G401 (cell line): Measurements from ENCODE around the gene TYW5. TPM values are rescaled to one million over a fixed set of nuclear protein-coding genes. Genes with fewer than 3 reads are reported as not detected.
"Not testable (repeated sequence)": the region's sequence is repeated elsewhere in the genome, so short reads cannot be mapped to it uniquely, and the experiment has no call there.

Source experiments
- DNase-seq: peaks from one replicate; pipeline ENCODE4 v3.0.0-alpha.2; 2015; ENCODE audit warnings: low spot score
- in situ Hi-C: cut with HindIII; loops from 2 replicates; pipeline ENCODE4 v1.10.0; 2016; ENCODE audit warnings: low sequenced_read_pairs, mixed read lengths
- total RNA-seq: library from RNA; depleted of rRNA; stranded (reverse); fragments of >200 nt; shearing (Covaris generic); gene quantifications from 2 replicates; pipeline ENCODE4 v1.2.3, GENCODE V29; 2014

Gene TYW5
- total RNA-seq, 1 experiment from 2014 or later: 7.4 TPM

- DNase-seq: no peak
- in situ Hi-C loops: no loop called here
These were observed 26.0 kb downstream of the TYW5 start for GRCh38 chr2:199929262-199929661.

- in situ Hi-C loops: no loop called here
- DNase-seq: no peak
These were observed 26.7 kb downstream of the TYW5 start for GRCh38 chr2:199928626-199929025.

- in situ Hi-C loops: no loop called here
- no peak for DNase-seq
These were observed 27.1 kb downstream of the TYW5 start for GRCh38 chr2:199928226-199928625.

- DNase-seq: no peak
- in situ Hi-C loops: no loop called here
These were observed 28.5 kb downstream of the TYW5 start for GRCh38 chr2:199926806-199927205.

- no peak for DNase-seq
- in situ Hi-C loops: no loop called here
These were observed 31.4 kb downstream of the TYW5 start for GRCh38 chr2:199923924-199924323.

- in situ Hi-C loops: no loop called here
- DNase-seq: no peak
These were observed 32.4 kb downstream of the TYW5 start for GRCh38 chr2:199922856-199923255.

GRCh38 chr2:199916980-199917379, 38.3 kb downstream of the TYW5 start:
- DNase-seq: no peak
- in situ Hi-C loops: no loop called here

GRCh38 chr2:199914372-199914958, 40.8 kb downstream of the TYW5 start:
- DNase-seq: no peak
- in situ Hi-C loops: no loop called here

GRCh38 chr2:199912553-199913114, 42.7 kb downstream of the TYW5 start:
- not testable (repeated sequence) for DNase-seq

GRCh38 chr2:199911877-199912161, 43.5 kb downstream of the TYW5 start:
- in situ Hi-C loops: no loop called here
- DNase-seq: no peak

More at GRCh38 chr2:199912553-199913114, 42.7 kb downstream of the TYW5 start:
- in situ Hi-C loops: not testable (repeated sequence)

- peak; percentile 98 for DNase-seq
- in situ Hi-C loops: no loop called here
These were observed 44.0 kb downstream of the TYW5 start, which contains the start of gene C2orf69 for GRCh38 chr2:199911052-199911876. TSS of gene C2orf69 (plus strand) at chr2:199911293. CDS start at chr2:199911439, 146 bp downstream.

GRCh38 chr2:199910338-199911051, 44.8 kb downstream of the TYW5 start:
- in situ Hi-C loops: no loop called here
- no peak for DNase-seq

- in situ Hi-C loops: no loop called here
- no peak for DNase-seq
These were observed 48.1 kb downstream of the TYW5 start for GRCh38 chr2:199907008-199907714.

- no peak for DNase-seq
- in situ Hi-C loops: no loop called here
These were observed 52.2 kb downstream of the TYW5 start for GRCh38 chr2:199903111-199903510.

- in situ Hi-C loops: no loop called here
- DNase-seq: no peak
These were observed 52.7 kb downstream of the TYW5 start for GRCh38 chr2:199902486-199903110.

- in situ Hi-C loops: no loop called here
- DNase-seq: no peak
These were observed 53.3 kb downstream of the TYW5 start for GRCh38 chr2:199901942-199902341.

GRCh38 chr2:199896617-199897016, 58.7 kb downstream of the TYW5 start:
- no peak for DNase-seq
- in situ Hi-C loops: no loop called here

- in situ Hi-C loops: no loop called here
These were observed 59.9 kb downstream of the TYW5 start for GRCh38 chr2:199895406-199895805.

More at GRCh38 chr2:199895406-199895805, 59.9 kb downstream of the TYW5 start:
- DNase-seq: no peak
